ENCODE data around the gene KRTAP10-1. TPM values are rescaled to one million over a fixed set of nuclear protein-coding genes. Genes with fewer than 3 reads are reported as not detected.

The KRTAP10-1 gene
- total RNA-seq, 1 experiment from 2014 or later: not detected

GRCh38 chr21:44515359-44516165 lies 24.4 kb downstream of the KRTAP10-1 start:
- Histone ChIP-seq H3K9me3 (ENCODE audit: control insufficient read depth, insufficient read depth, low read depth, low read length) (no peaks in the 10 kb centered on the region), H3K4me3 (ENCODE audit: low read depth in 2 of 2, low read length in 2 of 2) (no peak overlapping the region), H3K27ac (ENCODE audit: low read length) (no peak overlapping the region), H3K36me3 (ENCODE audit: control insufficient read depth, insufficient read depth, low read length) (peaks cover 2% of the 10 kb centered on the region; the same call in 1 of the 2 replicates), H3K4me1 (ENCODE audit: control insufficient read depth, insufficient read depth, low read length) (no peaks in the 10 kb centered on the region), H3K27me3 (ENCODE audit: control insufficient read depth, insufficient read depth, low read length) (no peaks in the 10 kb centered on the region)
- BruUV-seq (replicated peaks): no TSS peak
- ATAC-seq (no peak), DNase-seq (ENCODE audit: low read depth, low spot score) (no peak)
- intact Hi-C loops (cut with micrococcal nuclease; ENCODE audit: unreplicated experiment) (loop anchor here (10.0 kb wide), 1 partner anchor 269 kb away; no protein-coding TSS in a partner anchor), in situ Hi-C loops (cut with HindIII; ENCODE audit: low pct_unique_long_range_greater_than_20kb, low sequenced_read_pairs) (no loop called here)
- ChIA-PET POLR2A (no interaction called here), CTCF (no interaction called here)
- no peak for TF ChIP-seq SIN3A (IDR thresholded peaks at IDR 0.05; ENCODE audit: borderline replicate concordance, insufficient read depth, low read depth, low read length)
- no peak for TF ChIP-seq TCF7L2 (IDR thresholded peaks at IDR 0.05; ENCODE audit: low read depth, low read length)
- TF ChIP-seq POLR2AphosphoS5 (IDR thresholded peaks at IDR 0.05; ENCODE audit: low read depth, low read length): no peak
- TF ChIP-seq, protein P1, sequence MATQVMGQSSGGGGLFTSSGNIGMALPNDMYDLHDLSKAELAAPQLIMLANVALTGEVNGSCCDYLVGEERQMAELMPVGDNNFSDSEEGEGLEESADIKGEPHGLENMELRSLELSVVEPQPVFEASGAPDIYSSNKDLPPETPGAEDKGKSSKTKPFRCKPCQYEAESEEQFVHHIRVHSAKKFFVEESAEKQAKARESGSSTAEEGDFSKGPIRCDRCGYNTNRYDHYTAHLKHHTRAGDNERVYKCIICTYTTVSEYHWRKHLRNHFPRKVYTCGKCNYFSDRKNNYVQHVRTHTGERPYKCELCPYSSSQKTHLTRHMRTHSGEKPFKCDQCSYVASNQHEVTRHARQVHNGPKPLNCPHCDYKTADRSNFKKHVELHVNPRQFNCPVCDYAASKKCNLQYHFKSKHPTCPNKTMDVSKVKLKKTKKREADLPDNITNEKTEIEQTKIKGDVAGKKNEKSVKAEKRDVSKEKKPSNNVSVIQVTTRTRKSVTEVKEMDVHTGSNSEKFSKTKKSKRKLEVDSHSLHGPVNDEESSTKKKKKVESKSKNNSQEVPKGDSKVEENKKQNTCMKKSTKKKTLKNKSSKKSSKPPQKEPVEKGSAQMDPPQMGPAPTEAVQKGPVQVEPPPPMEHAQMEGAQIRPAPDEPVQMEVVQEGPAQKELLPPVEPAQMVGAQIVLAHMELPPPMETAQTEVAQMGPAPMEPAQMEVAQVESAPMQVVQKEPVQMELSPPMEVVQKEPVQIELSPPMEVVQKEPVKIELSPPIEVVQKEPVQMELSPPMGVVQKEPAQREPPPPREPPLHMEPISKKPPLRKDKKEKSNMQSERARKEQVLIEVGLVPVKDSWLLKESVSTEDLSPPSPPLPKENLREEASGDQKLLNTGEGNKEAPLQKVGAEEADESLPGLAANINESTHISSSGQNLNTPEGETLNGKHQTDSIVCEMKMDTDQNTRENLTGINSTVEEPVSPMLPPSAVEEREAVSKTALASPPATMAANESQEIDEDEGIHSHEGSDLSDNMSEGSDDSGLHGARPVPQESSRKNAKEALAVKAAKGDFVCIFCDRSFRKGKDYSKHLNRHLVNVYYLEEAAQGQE (IDR thresholded peaks at IDR 0.05; ENCODE audit: insufficient read depth in 1 of 2, low read depth in 2 of 2, low read length in 1 of 2): no peak
- TF ChIP-seq, protein P2, sequence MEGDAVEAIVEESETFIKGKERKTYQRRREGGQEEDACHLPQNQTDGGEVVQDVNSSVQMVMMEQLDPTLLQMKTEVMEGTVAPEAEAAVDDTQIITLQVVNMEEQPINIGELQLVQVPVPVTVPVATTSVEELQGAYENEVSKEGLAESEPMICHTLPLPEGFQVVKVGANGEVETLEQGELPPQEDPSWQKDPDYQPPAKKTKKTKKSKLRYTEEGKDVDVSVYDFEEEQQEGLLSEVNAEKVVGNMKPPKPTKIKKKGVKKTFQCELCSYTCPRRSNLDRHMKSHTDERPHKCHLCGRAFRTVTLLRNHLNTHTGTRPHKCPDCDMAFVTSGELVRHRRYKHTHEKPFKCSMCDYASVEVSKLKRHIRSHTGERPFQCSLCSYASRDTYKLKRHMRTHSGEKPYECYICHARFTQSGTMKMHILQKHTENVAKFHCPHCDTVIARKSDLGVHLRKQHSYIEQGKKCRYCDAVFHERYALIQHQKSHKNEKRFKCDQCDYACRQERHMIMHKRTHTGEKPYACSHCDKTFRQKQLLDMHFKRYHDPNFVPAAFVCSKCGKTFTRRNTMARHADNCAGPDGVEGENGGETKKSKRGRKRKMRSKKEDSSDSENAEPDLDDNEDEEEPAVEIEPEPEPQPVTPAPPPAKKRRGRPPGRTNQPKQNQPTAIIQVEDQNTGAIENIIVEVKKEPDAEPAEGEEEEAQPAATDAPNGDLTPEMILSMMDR (IDR thresholded peaks at IDR 0.05): no peak

DNA sequence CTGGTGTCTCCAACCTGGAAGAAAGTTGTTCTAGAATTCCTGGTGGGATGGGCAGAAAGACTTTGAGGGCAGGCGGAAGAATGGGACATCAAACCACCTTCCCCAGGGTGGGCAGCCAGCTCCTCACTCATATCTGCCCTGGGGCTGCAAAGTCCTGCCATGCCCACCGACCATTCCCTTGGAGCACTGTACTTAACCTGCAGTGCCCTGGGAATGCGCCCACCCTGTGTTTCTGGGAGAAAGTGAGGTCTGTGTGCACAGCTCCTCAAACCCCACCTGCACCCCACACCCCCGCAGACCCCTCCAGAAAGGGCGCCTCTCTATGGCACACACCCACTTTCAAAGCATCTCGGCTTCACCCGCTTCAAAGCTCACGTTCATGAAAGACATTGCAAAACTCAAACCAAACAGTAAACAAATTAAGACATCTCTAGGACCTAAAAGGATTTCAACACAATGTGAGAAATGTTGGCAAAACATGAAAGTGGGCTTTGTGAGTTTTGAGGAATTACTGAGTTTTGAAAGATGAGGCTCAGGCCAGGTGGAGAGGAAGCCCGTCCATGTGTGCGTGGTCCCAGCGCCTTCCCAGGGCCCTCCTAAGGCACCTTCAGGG lies 25.1 kb downstream of the KRTAP10-1 start:
- Histone ChIP-seq H3K36me3 (ENCODE audit: control insufficient read depth, insufficient read depth, low read length) (peaks cover 2% of the 10 kb centered on the region; the same call in 1 of the 2 replicates), H3K9me3 (ENCODE audit: control insufficient read depth, insufficient read depth, low read depth, low read length) (no peaks in the 10 kb centered on the region), H3K4me1 (ENCODE audit: control insufficient read depth, insufficient read depth, low read length) (no peaks in the 10 kb centered on the region), H3K27ac (ENCODE audit: low read length) (no peak overlapping the region), H3K4me3 (ENCODE audit: low read depth in 2 of 2, low read length in 2 of 2) (no peak overlapping the region), H3K27me3 (ENCODE audit: control insufficient read depth, insufficient read depth, low read length) (no peaks in the 10 kb centered on the region)
- in situ Hi-C loops (cut with HindIII; ENCODE audit: low pct_unique_long_range_greater_than_20kb, low sequenced_read_pairs) (no loop called here), intact Hi-C loops (cut with micrococcal nuclease; ENCODE audit: unreplicated experiment) (loop anchor here (5.0 to 10.0 kb wide), 2 partner anchors 227 to 270 kb away; no protein-coding TSS in a partner anchor)
- ChIA-PET CTCF (no interaction called here), POLR2A (no interaction called here)
- DNase-seq (ENCODE audit: low read depth, low spot score) (no peak), ATAC-seq (no peak)
- TF ChIP-seq POLR2AphosphoS5 (IDR thresholded peaks at IDR 0.05; ENCODE audit: low read depth, low read length) (no peak), TCF7L2 (IDR thresholded peaks at IDR 0.05; ENCODE audit: low read depth, low read length) (no peak), SIN3A (IDR thresholded peaks at IDR 0.05; ENCODE audit: borderline replicate concordance, insufficient read depth, low read depth, low read length) (no peak)
- TF ChIP-seq, protein P1 (IDR thresholded peaks at IDR 0.05; ENCODE audit: insufficient read depth in 1 of 2, low read depth in 2 of 2, low read length in 1 of 2): no peak
- no TSS peak for BruUV-seq (replicated peaks)
